ENCODE data around the gene TUT7.
"Not testable (repeated sequence)": the region's sequence is repeated elsewhere in the genome, so short reads cannot be mapped to it uniquely, and the experiment has no call there.

The TUT7 gene

DNA sequence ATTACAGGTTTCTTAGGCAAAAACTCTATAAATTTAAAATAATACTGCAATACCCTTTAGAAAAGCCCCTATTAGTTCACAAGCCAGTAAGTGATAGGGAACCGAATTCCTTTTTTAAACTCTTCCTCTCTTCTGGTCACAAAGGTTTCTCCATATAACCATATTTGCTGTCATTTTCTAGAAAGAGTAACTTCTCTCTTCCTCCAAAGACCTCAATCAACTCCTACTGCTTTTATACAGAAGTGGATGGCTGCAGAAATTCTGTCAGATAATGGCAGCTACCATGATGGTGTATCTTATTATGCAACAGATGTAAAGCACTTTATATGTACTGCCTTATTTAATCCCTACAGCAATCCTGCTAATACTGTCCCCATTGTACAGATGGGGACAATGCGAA lies 6.2 kb downstream of the TUT7 start:
- no peak for DNase-seq (ENCODE audit: low read depth)

DNA sequence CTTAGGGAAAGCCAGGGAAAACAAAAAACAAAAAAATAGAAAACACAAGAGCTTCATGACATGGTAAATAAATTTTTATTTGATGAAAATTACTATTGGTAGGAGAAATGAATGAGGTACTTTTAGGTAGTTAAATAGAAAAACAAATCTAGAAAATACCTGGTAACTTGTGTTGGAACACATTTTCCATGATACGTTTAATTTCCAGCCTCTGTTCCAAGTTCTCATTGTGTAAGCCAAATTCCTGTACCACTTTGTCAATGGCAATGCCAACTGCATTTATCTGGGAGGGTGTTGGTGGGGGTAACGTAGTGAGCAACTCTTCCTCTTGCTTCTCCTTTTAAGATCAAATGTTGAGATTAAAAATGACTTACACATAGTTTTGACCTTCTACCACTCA lies 9.4 kb downstream of the TUT7 start:
- no peak for DNase-seq (ENCODE audit: low read depth)

DNA sequence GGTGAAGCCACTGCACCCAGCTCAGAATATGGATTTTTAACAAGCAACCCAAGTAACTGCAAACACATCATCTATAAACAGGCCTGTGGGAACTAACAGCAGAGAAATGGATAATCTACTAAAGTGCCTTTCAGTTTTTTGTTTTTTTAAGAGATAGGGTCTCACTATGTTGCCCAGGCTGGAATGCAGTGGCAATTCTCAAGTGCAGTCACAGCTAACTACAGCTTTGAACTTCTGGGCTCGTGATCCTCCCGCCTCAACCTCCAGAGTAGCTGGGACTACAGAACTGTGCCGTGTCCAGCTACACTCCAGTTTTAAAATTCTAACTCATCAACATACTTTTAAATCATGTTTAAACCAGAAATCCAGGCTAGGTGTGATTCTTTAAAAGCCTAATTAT lies 11.9 kb downstream of the TUT7 start:
- DNase-seq (ENCODE audit: low read depth), result no peak

DNA sequence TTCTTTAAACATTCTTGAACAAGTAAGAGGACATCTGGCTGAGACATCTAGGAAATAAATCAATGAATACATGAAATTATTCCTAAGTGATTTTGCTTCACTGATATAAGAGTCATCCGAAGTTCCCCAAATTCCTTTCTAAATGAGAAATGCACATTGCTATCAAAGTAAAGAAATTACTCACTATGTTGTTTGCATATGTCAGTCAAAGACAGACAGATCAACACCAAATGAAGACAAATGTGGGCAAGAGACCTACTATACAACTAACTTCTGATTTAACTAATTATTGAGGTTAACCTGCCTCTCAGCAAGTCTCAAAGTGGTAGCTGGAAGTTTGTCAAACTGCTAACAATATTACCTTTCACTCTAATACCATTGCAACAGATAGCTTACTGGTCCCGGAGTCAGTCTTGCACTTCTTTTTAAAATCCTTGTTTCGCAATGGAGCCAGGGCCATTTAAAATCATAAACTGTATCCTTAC lies 13.2 kb downstream of the TUT7 start:
- DNase-seq (ENCODE audit: low read depth), result peak; percentile 45

DNA sequence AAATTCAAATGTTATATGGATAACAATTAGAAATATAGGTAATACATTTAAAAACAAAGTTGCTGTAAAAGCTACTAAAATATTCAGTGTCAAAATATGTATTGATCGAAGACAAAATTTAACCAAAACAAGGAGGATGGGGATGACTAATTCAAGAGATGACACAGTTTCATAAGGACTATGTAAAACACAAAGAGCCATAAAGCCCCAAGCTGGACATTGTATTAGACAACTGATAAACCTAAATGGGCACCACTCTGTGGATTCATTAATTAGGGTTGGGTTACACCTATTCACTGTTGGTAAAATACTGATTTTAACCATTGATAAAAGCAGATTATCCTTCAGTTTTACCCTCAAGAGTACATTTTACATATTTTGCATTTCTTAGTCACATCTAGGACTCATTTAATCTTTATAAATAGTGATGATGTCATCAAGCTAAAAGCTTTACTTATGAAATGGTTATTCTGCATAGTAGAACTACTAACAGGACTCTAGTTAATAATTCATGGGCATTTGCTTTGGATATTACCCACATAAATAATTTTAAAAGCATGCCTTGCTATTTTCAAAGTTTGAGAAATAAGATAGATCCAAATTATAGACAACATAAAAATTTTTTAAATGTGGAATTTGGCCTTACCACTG lies 13.7 kb downstream of the TUT7 start:
- no peak for DNase-seq (ENCODE audit: low read depth)

DNA sequence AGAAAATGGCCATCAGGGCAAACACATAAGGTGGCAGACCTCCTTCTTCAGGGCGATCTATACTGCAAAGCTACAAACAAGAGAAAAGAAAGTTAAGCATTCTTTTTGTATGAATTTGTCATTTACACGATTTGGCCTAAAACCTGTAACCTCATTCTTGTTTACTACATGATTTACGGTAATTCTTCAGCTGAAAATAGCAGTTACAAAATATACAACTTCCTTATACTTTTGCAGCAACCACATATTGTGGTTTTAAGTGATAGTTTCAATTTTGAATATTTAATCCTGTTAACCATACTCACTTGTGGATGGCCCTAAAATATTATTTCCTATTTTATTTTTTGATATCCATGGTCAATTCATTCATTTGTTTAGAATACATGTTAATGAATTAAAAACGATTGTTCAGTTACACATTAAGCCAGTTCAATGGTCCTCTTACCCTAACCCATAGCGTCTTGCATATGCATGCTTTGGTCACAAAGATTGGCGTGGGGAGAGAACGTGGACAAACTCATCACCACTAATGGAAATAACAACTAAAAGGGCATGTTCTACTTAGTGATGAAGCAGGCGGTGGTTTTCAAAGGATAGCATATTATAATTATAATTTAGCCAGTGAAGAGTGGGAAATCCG lies 16.6 kb downstream of the TUT7 start:
- no peak for DNase-seq (ENCODE audit: low read depth)

DNA sequence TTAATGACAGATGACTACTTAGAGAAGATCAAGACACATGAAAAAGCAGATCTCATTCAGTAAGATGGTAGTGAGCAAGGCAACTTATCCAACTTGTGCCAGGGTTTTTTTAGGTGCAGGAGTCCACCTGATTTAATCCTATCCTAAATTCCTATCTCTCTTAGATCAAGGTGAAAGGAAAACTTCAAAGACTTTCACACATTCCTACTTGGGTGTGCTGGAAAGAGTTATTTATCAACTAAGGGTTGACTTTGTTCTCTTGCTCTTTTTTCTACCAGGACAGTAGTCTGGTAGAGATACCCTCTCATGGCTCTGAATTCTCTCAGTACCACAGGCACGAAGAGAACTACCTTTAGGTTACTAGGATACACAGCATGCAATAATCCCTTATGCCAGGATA lies 18.2 kb downstream of the TUT7 start:
- DNase-seq (ENCODE audit: low read depth), result no peak

DNA sequence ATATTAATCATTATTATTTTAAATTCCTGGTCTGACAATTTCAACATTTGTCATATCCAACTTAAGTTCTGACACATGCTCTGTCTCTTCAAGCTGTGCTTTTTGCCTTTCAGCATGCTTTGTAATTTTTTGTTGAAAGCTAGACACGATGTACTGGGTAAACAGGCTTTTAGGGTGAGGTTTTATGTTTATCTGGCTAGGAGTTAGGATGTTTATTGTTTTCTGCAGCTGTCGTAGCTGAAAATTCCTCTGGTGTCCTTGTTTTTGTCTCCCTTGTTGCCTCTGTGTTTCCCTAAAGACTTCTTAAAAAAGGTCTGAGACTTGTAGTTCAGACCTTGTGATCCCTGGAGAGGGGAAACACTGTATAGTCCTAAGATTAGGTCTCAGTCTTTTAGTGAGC lies 20.6 kb downstream of the TUT7 start:
- DNase-seq (ENCODE audit: low read depth), result no peak

DNA sequence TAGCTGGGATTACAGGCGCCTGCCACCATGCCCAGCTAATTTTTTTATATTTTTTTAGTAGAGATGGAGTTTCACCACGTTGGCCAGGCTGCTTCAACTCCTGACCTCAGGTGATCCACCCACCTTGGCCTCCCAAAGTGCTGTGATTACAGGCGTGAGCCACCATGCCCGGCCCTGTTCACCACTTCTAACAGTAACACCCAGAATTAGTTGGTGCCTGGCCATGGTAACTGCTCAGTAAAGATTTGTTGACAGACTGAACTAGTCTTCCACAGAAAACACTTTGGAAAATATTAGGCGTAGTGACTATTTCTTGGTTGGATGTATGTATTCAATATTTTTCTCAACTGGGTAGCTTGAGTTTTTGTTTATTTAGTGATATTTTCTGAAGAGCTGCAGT lies 24.0 kb downstream of the TUT7 start:
- DNase-seq (ENCODE audit: low read depth), result no peak

DNA sequence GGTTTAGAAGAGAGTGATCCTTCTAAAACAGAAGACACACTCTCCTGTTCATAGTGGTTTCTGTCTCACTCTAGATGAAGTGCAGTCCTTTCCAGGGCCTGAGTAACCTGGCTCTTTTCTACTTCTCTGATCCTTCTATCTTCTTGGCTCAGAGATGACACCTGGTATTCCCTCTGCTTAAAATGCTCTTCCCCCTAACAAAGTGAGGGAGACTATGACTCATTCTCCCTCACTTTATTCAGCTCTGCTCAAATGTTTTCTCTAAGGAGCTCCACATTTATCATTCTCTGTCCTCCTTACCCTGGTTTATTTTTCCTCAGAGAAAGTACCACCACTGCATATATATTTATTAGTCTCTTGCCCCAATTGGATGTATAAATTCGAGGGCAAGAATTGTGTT lies 24.6 kb downstream of the TUT7 start:
- peak; percentile 51 for DNase-seq (ENCODE audit: low read depth)

DNA sequence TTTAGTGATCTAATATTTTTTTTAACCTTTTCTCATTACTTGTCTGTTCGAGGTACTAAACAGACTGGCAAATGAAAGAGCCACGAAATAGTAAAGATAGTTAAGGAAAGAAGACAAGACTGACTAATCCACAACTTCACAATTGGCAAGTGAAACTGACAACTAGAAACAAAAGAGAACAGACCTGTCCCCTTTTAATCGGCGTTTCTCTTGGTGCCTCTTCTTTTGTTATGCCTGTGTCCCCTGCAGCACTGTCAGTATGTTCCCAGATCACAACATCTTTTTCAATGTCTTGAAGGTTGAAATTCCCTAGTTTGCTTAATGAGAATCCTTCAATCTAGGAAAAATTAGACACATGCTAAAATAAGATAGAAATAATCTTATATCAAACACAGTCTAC lies 26.1 kb downstream of the TUT7 start:
- no peak for DNase-seq (ENCODE audit: low read depth)

DNA sequence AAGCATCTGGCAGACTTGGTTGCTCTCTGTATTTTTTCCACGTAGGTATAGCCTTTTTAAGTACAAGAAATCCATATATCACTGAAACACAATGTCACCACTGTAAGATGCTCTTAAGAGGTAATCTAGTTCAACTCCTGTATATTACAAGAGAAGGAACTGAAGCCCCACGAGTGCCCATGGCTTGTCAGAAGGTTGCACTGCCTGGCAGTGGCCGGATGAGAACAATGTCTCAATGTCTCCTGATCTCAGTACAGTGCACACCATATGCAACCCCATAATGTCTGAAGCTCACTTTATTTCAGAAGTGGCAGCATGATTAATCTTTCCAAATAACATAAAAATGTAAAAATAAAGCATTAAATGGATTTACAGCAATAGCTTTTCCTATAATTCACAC lies 27.7 kb downstream of the TUT7 start:
- no peak for DNase-seq (ENCODE audit: low read depth)

DNA sequence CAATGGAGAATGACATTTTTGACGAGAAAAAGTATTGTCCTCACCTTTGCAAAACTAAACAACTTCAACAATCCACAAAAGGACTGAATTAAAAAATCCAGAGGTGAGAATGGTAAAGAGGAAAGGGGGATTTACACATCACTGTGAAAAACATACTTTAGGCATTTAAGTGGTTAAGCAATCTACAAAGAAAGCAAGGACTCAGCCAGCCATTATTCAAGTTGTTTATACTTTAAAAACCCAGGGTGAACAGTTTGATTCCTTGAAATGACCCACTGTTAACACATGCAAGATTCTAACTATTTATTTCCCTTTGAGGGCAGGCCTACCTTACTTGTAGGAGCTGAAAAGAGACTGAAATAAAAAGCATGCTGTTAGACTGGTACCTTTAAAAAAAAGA lies 29.3 kb downstream of the TUT7 start:
- DNase-seq (ENCODE audit: low read depth), result peak; percentile 86

DNA sequence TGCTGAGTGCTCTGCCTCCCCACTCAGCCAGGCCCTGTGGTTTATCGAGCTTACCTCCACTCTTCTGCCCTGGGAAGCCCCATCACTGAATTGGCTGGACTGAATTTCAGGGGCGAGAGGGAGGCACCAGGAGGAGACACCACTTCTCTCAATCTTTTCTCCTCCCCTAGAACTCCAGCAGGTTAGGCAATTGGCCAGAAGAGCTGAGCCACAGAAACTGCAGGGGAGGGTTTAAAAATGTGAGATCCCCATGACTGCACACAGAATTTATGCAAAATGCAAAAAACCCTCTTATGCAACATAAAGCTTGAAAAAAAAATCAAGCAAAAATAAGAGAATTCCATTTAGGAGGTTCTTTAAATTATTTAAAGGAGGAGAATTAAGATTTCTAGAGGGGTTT lies 29.9 kb downstream of the TUT7 start:
- peak; percentile 91 for DNase-seq (ENCODE audit: low read depth)

DNA sequence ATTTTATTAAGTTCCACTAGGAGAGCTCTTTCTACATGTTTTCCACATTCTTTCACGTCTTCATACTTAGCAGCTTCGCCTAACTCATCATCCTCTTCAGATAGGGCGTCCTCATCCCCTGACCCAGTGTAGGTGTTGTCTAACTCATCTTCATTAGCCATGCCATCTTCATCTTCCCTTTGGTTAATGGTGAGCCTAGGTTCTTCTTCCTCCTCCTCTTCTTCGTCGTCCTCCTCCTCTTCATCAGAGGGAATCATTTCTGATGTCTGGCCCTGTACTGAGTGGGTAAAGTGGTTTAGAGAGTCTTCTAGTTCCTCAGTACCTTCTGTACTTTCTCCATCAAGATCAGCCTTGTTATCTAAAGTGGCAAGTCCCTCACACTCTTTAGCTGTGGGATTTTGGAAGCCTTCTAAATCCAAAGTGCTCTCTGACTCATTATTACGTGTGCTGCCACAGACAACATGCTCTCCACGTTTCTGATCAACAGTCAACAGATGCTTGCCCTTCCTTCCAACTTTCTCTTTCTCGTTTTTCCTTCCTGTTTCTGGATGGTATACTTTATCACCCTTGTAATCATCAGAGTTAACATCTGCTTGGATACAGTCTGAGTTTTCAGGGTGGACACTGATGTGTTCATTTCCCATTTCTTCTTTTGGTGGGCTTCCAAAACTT lies 31.1 kb downstream of the TUT7 start:
- peak; percentile 95 for DNase-seq (ENCODE audit: low read depth)

DNA sequence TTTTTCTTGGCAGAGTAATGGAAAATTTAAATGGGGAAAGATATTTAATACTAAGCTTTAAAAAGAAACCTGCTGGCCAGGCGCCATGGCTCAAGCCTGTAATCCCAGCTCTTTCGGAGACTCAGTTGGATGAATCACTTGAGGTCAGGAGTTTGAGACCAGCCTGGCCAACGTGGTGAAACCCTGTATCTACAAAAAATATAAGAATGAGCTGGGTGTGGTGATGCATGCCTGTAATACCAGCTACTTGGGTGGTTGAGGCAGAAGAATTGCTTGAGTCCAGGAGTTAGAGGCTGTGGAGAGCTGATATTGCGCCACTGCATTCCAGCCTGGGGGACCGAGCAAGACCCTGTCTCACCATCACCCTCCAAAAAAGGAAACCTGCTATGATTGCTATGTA lies 32.8 kb downstream of the TUT7 start:
- DNase-seq (ENCODE audit: low read depth), result peak; percentile 97

DNA sequence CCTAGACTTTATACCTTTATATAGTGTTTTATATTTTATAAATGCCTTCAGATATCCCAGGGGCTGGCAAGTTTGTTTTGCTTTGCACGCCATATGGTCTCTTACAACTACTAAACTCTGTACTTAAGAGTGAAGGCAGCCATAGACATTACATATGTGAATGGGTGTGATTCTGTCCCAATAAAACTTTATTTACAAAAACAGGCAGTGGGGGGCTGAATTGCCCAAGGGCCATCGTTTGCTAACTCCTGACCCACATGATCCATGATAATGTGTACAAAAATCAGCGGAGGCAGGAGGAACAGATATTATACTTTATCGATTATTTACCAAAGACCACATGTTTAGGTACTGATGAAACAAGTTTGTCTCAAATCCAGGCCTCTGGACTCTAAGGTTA lies 36.0 kb downstream of the TUT7 start:
- DNase-seq (ENCODE audit: low read depth), result no peak

DNA sequence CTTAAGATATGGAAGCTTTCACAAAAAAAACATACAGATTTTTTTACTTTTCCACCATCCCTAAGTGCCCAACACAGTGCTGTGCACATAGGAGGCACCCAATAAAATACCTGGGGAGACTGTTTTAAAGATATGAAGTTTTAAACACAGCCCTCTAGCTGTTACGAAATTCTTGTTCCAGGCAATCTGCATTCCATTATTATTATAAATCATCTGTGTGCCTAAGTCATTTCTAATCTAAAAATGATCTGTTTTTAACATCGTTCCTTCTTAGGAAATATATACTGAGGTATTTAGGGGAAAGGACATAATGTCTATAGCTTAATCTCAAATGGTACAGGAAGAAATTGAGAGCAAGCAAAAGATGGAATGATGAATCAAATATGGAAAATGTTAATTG lies 39.1 kb downstream of the TUT7 start:
- peak; percentile 45 for DNase-seq (ENCODE audit: low read depth)

DNA sequence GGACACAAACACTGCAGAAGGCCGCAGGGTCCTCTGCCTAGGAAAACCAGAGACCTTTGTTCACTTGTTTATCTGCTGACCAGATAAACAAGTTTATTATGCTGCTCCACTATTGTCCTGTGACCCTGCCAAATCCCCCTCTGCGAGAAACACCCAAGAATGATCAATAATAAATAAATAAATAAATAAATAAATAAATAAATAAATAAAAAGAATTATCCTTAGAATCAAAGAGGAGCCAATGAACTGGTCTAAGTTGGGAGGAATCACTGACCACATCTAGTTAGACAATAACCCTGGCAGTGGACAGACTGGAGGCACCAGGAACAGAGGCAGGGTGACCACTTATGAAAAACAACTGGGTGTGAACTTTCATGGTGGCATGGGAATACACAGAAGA lies 41.3 kb downstream of the TUT7 start:
- DNase-seq (ENCODE audit: low read depth), result not testable (repeated sequence)

DNA sequence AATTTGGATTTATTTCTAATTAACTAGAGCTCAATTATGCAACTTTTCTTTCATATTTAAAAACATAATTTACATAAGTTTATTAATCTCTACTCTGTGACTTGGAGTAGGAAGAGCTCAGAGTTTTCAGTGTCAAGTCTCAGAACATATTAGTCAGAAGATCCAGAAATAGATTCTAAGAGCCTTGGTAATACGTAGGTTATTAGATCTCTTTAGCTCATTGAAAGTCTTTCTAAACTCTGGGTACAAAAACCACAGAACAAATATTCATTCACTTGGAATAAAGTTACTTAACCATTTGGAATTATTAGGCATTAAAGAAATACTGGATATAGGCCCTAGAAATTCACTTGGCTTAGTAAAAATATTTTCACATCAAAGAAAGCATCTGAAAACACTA lies 45.5 kb downstream of the TUT7 start:
- peak; percentile 27 for DNase-seq (ENCODE audit: low read depth)

DNA sequence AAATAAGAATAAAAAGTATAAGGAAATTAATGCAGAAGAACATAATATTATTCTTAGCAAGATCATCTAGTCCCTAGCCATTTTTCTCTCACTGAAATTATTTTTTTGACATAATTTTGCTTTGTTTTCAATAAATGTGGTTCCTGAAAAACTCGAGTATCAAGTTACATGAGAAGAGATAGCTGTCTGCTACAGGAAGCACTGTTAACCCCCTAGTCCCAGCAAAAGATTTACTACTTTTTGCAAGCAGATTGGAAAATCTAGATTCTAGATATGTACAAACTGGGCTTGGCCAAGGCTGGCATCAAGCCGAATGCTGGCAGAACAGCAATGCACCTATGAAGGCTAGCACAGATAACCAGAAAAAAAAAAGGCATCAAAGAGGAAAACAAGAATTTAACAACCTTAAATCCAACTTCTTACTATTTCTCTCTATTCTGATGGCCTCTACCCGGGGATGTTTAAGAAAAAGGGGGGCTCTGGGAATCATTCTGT lies 49.9 kb downstream of the TUT7 start:
- peak; percentile 25 for DNase-seq (ENCODE audit: low read depth)

DNA sequence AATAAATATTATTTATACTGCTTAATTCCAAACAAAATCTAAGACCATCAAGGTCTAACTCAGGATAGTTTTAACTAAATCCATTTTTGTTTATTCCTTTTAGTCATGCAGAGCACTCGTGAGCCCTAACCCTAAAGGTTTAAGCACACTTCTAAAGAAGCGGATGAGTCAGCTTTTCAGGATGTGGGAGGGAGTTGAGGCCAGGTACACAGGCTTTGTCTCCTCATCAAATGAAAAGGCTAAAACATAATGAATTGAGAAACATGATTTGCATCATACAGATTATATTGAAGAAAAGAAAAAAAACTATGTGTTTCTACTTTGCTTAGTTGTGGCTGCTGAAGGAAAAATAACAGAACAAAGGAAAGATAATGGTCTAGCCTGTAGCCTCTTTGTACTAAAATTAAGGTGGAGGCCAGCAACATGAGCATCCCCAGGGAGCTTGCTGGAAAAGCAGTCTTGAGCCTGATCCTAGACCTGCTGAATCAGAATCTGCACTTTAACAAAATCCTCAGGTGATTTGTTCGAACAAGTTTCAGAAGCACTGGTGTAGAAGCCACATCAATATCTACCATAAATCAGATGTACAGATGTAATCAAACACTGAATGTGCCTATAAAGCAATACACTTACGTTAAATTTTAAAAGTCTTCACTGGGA lies 50.8 kb downstream of the TUT7 start:
- DNase-seq (ENCODE audit: low read depth), result peak; percentile 69

DNA sequence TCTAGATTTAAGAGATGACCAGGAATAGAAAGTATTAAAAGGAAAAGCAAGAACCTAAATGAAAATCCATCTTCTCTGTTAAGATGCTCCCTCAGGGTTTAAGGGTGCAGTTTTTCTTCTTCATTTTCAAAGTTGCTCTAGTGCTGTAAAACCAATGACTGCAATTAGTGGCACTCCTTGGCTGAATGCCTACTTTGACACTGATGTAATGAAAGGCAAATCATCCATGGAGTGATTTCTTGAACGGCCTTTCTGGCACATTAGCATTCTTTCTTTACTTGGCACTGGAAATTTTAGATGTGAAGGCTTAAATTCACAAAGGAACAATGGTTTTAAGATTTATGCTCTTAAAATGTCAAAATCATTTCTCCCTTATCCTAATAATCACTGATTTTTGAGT lies 52.5 kb downstream of the TUT7 start:
- DNase-seq (ENCODE audit: low read depth), result no peak

Data from amniotic epithelial cell (primary cell).